Karpas-422 (cell line): ENCODE data around the gene APRT. TPM values are rescaled to one million over a fixed set of nuclear protein-coding genes. Genes with fewer than 3 reads are reported as not detected.
"Not testable (repeated sequence)": the region's sequence is repeated elsewhere in the genome, so short reads cannot be mapped to it uniquely, and the experiment has no call there.

ENCODE experiments used
- DNase-seq: peaks from one replicate; pipeline ENCODE4 v3.0.0-alpha.2; 2015
- H2AFZ ChIP-seq: fragments of 200-600 bp; sonication (generic); 2 replicates; pipeline ENCODE4 v1.6.1; 2014; ENCODE audit warnings: antibody characterized with exemption, low read length, mixed read lengths
- H3K27ac ChIP-seq: fragments of 200-600 bp; sonication (generic); 2 replicates; pipeline ENCODE4 v1.5.1; 2014; ENCODE audit warnings: mild to moderate bottlenecking, low read length, moderate library complexity
- H3K27me3 ChIP-seq: fragments of 200-600 bp; sonication (generic); 2 replicates; pipeline ENCODE4 v1.6.1; 2014; ENCODE audit warnings: low read length, mixed read lengths
- H3K36me3 ChIP-seq: fragments of 200-600 bp; sonication (generic); 2 replicates; pipeline ENCODE4 v1.6.1; 2014; ENCODE audit warnings: low read length, mixed read lengths; ENCODE audit not compliant: insufficient read depth
- H3K4me1 ChIP-seq: fragments of 200-600 bp; sonication (generic); 2 replicates; pipeline ENCODE4 v1.6.1; 2014; ENCODE audit warnings: mild to moderate bottlenecking, low read length, mixed read lengths
- H3K4me2 ChIP-seq: fragments of 200-600 bp; sonication (generic); 2 replicates; pipeline ENCODE4 v1.6.1; 2014; ENCODE audit warnings: low read length, low read depth, mild to moderate bottlenecking; ENCODE audit not compliant: poor library complexity, severe bottlenecking
- H3K4me3 ChIP-seq: fragments of 200-600 bp; sonication (generic); 2 replicates; pipeline ENCODE4 v1.5.1; 2014; ENCODE audit warnings: mild to moderate bottlenecking, antibody characterized with exemption, low read length, mixed read lengths
- H3K79me2 ChIP-seq: fragments of 200-600 bp; sonication (generic); 2 replicates; pipeline ENCODE4 v1.6.1; 2014; ENCODE audit warnings: mild to moderate bottlenecking, low read length, mixed read lengths
- H3K9ac ChIP-seq: fragments of 200-600 bp; sonication (generic); 2 replicates; pipeline ENCODE4 v1.6.0; 2014; ENCODE audit warnings: low read length
- H3K9me2 ChIP-seq: fragments of 200-600 bp; sonication (generic), shearing (Covaris generic); replicated peaks from 2 replicates; pipeline ENCODE4 v1.6.0; 2014; ENCODE audit warnings: mild to moderate bottlenecking, low read length, moderate library complexity; ENCODE audit not compliant: insufficient read depth
- H3K9me3 ChIP-seq: fragments of 300-700, 200-600 bp; sonication (generic); 2 replicates; pipeline ENCODE4 v1.6.1; 2014; ENCODE audit warnings: low read length, mixed read lengths
- H4K20me1 ChIP-seq: fragments of 200-600 bp; sonication (generic); 2 replicates; pipeline ENCODE4 v1.6.1; 2014; ENCODE audit warnings: mild to moderate bottlenecking, antibody characterized with exemption, low read length, low read depth; ENCODE audit not compliant: insufficient read depth
- total RNA-seq: library from RNA; depleted of rRNA; stranded (reverse); fragments of >200 nt; shearing (Covaris generic); gene quantifications from 2 replicates; pipeline ENCODE4 v1.2.3, GENCODE V29; 2014; ENCODE audit warnings: low replicate concordance

APRT gene
- total RNA-seq, 1 experiment from 2014 or later: 193 TPM

DNA sequence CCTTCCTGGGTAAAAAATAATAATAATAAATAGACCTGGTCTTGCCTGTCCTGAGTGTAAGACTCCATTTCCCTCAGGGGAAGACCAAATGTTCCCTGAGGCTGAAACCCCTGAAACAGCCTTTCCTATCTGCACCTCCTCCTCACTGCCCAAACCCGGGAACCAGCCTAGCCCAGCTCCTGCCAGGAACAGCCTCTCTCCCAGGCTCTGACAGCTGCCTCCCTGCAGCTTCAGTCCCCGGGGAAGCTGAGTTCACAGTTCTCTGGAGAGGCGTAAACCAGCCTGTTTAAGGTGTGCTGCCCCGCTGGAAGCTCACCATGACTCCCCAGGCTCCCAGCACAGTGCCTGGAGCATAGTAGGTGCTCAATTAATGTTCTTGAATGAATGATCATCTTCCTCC is 15.4 kb downstream of the APRT start:
- H2AFZ ChIP-seq: no peak overlapping the region
- peaks cover 8% of the 10 kb centered on the region for H3K4me1 ChIP-seq
- no peaks in the 10 kb centered on the region for H3K27me3 ChIP-seq
- DNase-seq: no peak
- no peaks in the 10 kb centered on the region for H3K36me3 ChIP-seq
- H3K4me2 ChIP-seq: no peak overlapping the region
- no peak overlapping the region for H3K9ac ChIP-seq
- no peaks in the 10 kb centered on the region for H3K9me2 ChIP-seq
- H3K79me2 ChIP-seq: no peaks in the 10 kb centered on the region
- no peaks in the 10 kb centered on the region for H4K20me1 ChIP-seq
- H3K27ac ChIP-seq: no peak overlapping the region
- H3K9me3 ChIP-seq: no peaks in the 10 kb centered on the region
- no peak overlapping the region for H3K4me3 ChIP-seq

DNA sequence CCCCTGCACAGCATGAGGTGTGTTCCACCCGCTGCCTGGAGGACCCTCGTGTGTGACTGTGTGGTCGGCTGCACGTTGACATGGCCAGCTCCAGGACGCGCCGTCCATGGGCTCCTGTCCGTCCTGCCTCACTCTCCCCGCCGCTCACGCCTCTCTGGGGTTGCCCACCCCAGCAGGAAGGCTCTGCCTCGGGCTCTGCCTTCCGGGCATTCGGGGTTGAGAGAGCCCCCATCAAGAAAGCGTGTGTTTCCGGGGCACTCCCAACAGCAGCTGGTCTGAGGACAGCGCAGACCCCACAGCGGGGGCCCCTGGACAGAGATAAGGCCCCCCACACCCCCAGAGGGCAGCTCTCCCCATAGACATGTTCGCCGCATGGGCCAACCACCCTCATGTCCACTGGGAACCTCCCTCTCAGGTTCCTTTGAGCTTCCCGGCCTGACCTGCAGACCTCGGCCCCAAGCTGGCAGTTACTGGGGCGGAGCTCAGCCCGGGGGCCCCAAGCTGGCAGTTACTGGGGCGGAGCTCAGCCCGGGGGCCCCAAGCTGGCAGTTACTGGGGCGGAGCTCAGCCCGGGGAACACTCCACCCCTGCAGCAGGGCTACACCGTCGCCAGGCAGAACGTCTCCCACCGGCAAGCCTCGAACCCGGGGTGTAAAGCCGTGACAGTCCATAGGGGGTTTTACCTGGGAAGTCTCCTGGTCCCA is 18.3 kb downstream of the APRT start:
- Histone ChIP-seq H3K27me3 (no peaks in the 10 kb centered on the region), H3K36me3 (no peaks in the 10 kb centered on the region), H3K4me1 (no peaks in the 10 kb centered on the region), H2AFZ (no peak overlapping the region), H3K9me2 (no peaks in the 10 kb centered on the region), H3K27ac (no peak overlapping the region), H3K4me3 (no peak overlapping the region), H3K9ac (no peak overlapping the region), H3K9me3 (no peaks in the 10 kb centered on the region), H4K20me1 (no peaks in the 10 kb centered on the region), H3K79me2 (no peaks in the 10 kb centered on the region), H3K4me2 (no peak overlapping the region)
- no peak for DNase-seq

DNA sequence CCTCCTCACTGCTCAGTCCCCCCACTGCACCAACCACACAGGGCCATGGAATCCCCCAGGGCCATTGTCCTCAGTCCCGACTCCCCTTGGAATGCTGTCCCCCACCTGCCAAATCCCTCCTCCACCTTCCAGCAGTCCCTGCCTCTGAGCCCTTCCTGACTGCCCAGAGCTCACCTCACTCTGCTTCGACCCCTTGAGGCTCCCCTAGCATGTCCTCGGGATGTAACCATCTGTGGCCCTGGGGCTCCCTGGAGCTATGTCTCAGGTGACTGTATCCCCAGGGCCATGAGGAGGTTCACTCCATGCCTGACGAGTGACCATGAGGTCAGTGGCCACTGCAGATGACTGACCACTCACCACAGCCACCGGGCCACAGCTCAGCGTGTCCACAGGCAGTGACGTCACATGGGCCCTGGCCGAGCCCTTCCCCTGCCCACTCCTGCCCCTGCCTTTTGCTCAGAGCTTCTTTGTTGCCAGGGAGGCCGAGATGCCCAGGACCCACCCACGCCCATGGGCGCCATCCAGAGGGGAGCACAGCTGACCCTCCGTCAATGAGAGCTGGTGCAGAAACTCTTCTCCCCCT is 19.0 kb downstream of the APRT start:
- Histone ChIP-seq H3K4me1 (no peaks in the 10 kb centered on the region), H4K20me1 (no peaks in the 10 kb centered on the region), H3K36me3 (no peaks in the 10 kb centered on the region), H3K9ac (no peak overlapping the region), H3K9me3 (no peaks in the 10 kb centered on the region), H3K4me3 (no peak overlapping the region), H3K9me2 (no peaks in the 10 kb centered on the region), H3K27me3 (no peaks in the 10 kb centered on the region), H3K4me2 (no peak overlapping the region), H2AFZ (no peak overlapping the region), H3K27ac (no peak overlapping the region), H3K79me2 (no peaks in the 10 kb centered on the region)
- DNase-seq: no peak

DNA sequence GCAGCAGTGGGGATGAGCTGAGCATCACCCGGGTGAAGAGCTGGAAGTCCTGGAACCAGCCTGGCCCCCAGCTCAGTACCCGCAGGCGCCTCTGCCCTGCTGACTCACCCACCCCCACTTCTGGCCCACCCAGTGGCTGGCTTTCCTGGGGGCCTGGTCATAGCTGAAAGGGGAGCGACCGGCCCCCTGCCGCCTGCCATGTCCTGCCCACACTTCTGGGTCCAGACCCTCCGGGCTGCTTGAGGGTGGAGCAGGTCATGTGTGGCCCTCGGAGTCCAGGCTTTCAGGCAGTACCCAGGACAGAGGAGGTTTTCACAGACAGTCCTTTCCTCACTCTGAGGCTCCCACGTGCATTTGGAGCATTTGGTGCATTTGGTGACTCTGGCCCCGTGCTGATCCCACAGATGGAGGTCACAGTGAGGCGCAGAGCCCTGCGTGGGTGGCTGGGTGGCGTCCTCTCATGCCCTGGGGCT is 19.6 kb downstream of the APRT start:
- Histone ChIP-seq H3K4me3 (no peak overlapping the region), H3K9me2 (no peaks in the 10 kb centered on the region), H3K4me1 (no peaks in the 10 kb centered on the region), H3K9ac (no peak overlapping the region), H3K79me2 (no peaks in the 10 kb centered on the region), H2AFZ (no peak overlapping the region), H3K4me2 (no peak overlapping the region), H4K20me1 (no peaks in the 10 kb centered on the region), H3K27ac (no peak overlapping the region), H3K27me3 (no peaks in the 10 kb centered on the region), H3K9me3 (no peaks in the 10 kb centered on the region), H3K36me3 (no peaks in the 10 kb centered on the region)
- no peak for DNase-seq

DNA sequence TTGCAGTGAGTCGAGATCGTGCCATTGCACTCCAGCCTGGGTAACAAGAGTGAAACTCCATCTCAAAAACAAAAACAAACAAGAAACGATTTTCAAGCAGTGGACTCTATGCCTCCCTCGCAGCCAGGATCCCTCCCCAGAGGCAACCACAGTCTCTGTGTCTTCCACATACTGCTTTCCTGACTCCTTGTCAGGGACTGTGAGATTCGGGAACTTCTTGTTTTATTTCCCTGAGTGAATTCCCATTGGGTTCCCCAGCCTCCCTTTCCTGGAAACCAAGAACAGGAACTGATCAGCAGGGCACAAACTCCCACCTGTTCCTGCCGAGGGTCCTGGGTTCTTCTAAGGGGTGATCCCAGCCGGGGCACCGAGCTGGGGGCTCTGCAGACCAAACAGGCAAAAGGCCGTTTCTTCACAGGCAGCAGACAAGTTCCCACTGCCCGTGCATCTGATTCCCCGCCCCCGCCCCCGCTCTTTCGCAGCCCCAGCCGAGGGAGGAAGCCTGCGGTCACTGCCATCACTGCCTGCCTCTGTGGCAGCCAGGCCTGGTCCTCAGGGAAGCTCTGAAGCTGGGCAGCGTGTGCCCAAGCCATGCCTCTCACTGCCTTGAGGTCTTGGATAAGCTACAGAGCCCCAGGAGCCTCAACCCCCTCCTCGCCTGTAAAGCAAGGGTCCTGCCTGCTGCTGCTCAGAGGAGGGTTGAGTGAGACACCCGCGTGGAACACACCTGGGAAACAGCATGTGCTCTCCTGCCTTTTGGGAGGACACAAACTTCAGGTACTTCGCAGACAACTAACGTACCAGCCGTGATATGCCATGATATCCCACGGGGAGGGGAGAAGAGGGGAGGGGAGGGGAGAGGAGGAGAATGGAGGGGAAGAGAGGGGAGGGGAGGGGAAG is 21.2 kb downstream of the APRT start:
- no peak overlapping the region for H3K9ac ChIP-seq
- no peak for DNase-seq
- no peaks in the 10 kb centered on the region for H3K36me3 ChIP-seq
- H3K79me2 ChIP-seq: no peaks in the 10 kb centered on the region
- no peak overlapping the region for H3K4me2 ChIP-seq
- no peak overlapping the region for H2AFZ ChIP-seq
- no peaks in the 10 kb centered on the region for H3K27me3 ChIP-seq
- H3K9me2 ChIP-seq: no peaks in the 10 kb centered on the region
- H3K27ac ChIP-seq: no peak overlapping the region
- no peak overlapping the region for H3K4me3 ChIP-seq
- H4K20me1 ChIP-seq: no peaks in the 10 kb centered on the region
- H3K9me3 ChIP-seq: no peaks in the 10 kb centered on the region
- no peaks in the 10 kb centered on the region for H3K4me1 ChIP-seq

DNA sequence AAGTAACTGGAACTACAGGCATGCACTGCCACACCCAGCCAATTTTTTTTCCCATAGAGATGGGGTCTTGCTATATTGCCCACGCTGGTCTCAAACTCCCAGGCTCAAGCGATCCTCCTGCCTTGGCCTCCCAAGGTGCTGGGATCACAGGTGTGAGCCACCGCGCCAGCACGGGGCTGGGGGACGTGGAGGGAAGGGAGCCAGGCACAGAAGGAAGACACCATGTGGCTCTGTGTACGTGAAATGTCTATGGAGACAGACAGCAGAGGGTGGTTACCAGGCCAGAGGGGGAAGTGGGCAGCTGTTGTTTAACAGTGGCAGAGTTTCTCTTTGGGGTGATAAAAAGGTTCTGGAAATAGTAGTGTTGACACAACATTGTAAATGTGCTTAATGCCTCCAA is 22.1 kb downstream of the APRT start:
- Histone ChIP-seq H3K4me2 (no peak overlapping the region), H3K4me1 (peaks cover 3% of the 10 kb centered on the region)

DNA sequence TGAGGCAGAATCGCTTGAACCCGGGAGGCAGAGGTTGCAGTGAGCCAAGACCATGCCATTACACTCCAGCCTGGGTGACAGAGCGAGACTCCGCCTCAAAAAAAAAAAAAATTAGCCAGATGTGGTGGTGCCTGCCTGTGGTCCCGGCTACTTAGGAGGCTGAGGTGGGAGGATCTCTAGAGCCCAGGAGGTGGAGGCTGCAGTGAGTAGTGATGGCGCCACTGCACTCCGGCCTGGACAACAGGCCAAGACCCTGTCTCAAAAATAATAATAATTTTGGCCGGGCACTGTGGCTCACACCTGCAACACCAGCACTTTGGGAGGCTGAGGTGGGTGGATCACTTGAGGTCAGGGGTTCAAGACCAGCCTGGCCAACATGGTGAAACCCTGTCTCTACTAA is 23.0 kb downstream of the APRT start:
- H2AFZ ChIP-seq, H3K27ac ChIP-seq, H3K79me2 ChIP-seq, H3K4me2 ChIP-seq, H3K9me3 ChIP-seq, H3K9ac ChIP-seq, H4K20me1 ChIP-seq, H3K4me3 ChIP-seq, DNase-seq, H3K9me2 ChIP-seq, H3K36me3 ChIP-seq, H3K4me1 ChIP-seq, H3K27me3 ChIP-seq: not testable (repeated sequence)

More for the DNA sequence above, 22.1 kb downstream of the APRT start:
- Histone ChIP-seq H3K27me3 (no peaks in the 10 kb centered on the region), H3K4me3 (no peak overlapping the region), H2AFZ (no peak overlapping the region), H3K27ac (no peak overlapping the region), H3K9me2 (no peaks in the 10 kb centered on the region), H3K79me2 (no peaks in the 10 kb centered on the region), H3K9me3 (no peaks in the 10 kb centered on the region), H4K20me1 (no peaks in the 10 kb centered on the region), H3K9ac (no peak overlapping the region), H3K36me3 (no peaks in the 10 kb centered on the region)
- DNase-seq: no peak

DNA sequence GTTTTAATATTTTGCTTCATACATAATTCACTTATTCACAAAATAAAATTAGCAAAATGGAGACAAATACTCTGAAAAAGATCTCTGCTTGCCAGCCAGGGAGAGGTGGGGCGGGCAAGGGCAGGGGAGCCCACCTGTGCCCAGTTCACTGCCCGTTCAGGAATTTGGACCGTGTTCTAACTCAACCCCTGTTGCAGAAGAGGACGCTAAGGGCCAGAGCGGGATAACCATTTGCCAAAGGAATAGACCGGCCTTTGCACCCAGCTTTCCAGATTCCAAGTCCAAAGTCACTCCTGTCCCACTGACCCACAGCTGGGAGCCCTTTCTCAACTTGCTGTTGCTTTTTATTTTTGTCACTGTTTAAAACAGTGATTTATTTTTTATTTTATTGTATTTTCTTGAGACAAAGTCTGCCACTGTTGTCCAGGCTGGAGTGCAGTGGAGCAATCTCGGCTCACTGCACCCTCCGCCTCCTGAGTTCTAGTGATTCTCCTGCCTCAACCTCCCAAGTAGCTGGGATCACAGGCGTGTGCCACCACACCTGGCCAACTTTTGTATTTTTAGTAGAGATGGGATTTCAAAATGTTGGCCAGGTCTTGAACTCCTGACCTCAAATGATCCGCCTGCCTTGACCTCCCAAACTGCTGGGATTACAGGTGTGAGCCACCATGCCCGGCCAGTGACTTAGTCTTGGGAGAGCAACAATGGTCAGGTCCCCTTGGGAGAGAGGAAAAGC is 24.0 kb downstream of the APRT start:
- H2AFZ ChIP-seq: no peak overlapping the region
- H3K36me3 ChIP-seq: no peaks in the 10 kb centered on the region
- no peaks in the 10 kb centered on the region for H3K9me2 ChIP-seq
- H3K4me1 ChIP-seq: peaks cover 3% of the 10 kb centered on the region
- no peak overlapping the region for H3K27ac ChIP-seq
- H3K79me2 ChIP-seq: no peaks in the 10 kb centered on the region
- H3K4me2 ChIP-seq: no peak overlapping the region
- no peaks in the 10 kb centered on the region for H3K27me3 ChIP-seq
- H3K9me3 ChIP-seq: no peaks in the 10 kb centered on the region
- DNase-seq: no peak
- no peak overlapping the region for H3K9ac ChIP-seq
- no peaks in the 10 kb centered on the region for H4K20me1 ChIP-seq
- no peak overlapping the region for H3K4me3 ChIP-seq
